ENCODE data around the gene ARID4A.
A peak's percentile ranks its signal among the peaks of the same experiment; 100 is the strongest.
"Not testable (repeated sequence)": the region's sequence is repeated elsewhere in the genome, so short reads cannot be mapped to it uniquely, and the experiment has no call there.

ARID4A gene

DNA sequence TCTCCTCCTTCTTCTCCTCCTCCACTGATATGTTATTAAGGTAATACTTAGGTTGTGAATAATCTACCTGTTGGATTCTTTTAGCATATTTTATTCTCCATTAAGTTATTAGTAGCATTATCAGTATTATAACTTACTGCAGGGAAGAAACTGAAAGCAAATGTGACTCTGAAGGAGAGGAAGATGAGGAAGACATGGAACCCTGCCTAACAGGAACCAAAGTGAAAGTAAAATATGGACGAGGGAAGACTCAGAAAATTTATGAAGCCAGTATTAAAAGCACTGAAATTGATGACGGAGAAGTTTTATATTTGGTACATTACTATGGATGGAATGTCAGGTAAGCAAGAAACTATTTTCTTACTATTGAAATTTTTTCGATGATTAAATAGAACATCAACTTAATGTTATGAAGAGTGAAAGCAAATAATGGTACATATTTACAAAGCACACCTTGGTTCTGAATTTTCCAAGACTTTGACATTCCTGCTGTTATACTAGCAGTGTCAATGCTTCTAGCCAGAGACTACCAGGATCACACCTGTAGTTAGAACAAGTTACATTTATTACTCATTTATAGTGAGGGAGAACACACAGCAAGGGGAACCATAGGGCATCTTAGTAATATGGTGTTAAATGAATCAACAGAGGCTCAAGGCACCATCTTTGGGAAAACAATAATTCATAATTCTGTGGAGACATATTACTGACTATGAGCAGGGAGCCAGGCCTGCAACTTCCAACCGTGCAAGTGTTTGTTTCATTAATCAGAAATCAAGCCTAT is 55.4 kb downstream of the ARID4A start:
- DNase-seq (ENCODE audit: low read depth in 2 of 2): no peak

DNA sequence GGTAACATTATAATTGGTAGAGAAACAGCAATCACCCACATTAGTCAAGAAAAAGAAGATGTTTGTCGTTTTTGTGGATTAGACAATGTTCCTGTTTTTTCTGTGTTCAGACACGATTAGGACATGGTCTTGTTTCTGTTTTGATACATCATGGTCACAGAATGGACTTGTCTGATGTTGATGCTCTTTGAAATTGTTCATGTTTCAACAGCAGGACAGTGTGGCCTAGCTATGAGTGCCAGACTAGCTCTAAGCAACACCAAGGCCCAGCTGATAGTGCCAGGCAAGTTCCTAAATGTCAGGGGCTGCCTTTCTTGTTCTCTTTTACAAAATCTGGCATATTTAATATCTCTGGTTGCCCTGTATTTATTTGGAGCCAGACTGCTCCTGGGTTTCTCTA is 56.5 kb downstream of the ARID4A start:
- DNase-seq (ENCODE audit: low read depth in 2 of 2): no peak

DNA sequence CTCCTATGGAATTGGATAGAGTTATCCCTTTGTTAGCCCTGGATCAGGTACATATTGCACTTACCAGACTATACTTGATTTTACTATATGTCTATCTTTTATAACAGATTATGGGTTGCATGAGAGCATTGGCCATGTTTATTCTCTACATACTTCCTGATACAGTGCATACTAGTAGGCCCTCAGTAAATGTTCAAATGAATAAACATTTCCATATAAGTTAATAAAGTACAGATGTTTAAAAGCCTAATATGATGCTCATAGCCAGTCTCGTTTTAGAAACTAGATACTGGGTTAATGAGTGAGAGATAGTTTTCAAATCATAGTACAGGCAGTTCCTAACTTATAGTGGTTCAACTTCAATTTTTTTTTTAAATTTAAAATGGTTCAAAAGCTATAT is 57.9 kb downstream of the ARID4A start:
- no peak for DNase-seq (ENCODE audit: low read depth in 2 of 2)

DNA sequence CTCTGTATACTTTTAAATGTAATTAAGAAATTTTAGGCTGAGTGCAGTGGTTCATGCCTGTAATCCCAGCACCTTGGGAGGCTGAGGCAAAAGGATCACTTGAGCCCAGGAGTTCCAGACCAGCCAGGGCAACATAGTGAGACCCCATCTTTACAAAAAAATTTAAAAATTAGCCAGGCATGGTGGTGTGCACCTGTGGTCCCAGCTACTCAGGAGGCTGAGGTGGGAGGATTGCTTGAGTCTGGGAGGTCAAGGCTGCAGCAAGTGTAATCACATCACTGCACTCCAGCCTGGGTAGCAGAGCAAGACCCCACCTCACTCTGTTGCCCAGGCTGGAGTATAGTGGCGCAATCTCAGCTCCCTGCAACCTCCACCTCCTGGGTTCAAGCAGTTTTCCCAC is 63.9 kb downstream of the ARID4A start:
- DNase-seq (ENCODE audit: low read depth in 2 of 2): not testable (repeated sequence)

DNA sequence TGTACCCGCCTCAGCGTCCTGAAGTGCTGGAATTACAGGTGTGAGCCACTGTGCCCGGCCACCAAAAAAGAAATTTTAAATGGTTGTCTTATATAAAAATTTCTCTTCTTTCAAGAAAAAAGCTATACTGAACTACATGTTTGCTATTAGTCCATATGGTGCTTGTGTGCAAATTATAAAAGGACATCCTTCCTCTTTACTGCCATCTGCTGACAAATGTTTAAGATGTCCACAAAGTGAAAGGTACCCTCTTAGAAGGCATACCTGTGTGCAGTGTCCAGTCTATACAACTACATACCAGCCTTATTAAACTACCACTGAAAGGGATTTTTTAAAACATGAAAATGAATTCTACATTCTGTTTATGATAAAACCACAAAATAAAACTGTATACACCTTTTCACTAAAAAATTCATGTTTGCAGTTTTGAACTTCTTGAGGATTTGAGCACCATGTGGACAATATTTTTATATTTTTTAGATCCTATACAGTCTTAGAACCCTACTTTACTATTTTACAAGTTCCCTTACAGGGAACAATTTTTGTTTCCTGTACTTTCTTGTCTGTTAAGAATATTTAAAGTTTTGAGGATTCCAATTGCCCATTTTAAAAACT is 64.5 kb downstream of the ARID4A start:
- DNase-seq (ENCODE audit: low read depth in 2 of 2): no peak

DNA sequence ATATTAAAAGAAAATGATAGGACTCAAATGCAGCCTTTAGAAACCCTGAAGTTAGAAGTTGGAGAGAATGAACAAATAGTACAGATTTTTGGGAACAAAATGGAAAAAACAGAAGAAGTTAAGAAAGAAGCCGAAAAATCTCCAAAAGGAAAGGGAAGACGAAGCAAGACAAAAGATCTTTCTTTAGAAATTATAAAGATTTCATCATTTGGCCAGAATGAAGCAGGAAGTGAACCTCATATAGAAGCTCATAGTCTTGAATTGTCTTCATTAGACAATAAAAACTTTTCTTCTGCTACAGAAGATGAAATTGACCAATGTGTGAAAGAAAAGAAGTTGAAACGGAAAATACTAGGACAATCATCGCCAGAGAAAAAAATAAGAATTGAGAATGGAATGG is 66.0 kb downstream of the ARID4A start:
- no peak for DNase-seq (ENCODE audit: low read depth in 2 of 2)

DNA sequence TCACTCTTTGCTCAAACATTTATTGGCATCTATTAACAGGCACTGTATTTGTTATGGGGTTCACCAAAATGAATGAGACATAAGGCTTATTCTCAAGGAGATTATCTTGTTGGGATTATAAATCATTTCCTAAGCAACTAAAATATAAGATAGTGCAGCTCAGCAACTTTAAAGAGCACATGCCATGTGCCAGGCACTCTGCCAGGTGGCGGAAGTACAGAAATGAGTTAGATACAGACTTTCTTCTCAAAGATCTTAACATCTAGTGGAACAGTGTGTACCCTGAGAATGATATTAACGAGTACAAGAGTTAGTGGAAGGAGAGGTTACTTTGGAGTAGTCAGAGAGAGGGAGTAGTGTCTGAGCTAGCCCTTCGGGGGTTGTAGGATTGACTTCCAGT is 68.9 kb downstream of the ARID4A start:
- DNase-seq (ENCODE audit: low read depth in 2 of 2): no peak

DNA sequence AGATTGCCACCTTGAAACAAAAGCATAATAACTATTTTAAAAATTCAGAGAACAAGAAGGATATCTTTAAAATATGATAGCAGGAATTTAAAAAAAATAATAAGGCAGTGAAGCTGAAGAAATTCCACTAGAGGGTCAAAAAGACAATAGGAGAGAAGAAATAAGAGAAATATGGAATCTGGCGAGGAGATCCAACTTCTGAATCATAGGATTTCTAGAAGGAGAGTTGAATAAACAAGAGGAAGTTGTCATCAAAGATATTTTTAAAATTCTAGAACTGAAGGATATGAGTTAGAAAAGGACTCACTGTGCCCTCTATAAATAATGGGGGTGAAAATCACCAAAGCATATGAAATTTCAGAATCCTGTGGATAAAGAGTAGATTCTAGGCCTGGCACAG is 70.6 kb downstream of the ARID4A start:
- no peak for DNase-seq (ENCODE audit: low read depth in 2 of 2)

DNA sequence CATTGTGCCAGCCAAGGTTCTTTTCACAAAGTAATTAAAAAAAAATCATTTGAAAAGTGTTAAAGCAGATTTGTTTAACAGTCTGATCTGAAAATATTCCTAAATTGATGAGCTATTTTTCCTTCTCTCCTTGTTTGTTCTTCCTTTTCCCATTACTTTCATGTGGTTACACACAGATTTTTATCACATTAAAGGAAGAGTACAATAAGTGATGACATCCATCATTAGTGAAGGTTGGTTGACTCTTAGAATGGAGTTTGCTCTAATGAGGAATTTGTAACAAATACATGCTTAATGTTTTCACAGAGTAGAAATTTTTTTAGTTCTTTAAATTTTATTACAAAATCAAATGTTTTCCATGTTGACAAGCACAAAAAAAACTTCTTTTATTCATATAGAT is 78.4 kb downstream of the ARID4A start:
- no peak for DNase-seq (ENCODE audit: low read depth in 2 of 2)

DNA sequence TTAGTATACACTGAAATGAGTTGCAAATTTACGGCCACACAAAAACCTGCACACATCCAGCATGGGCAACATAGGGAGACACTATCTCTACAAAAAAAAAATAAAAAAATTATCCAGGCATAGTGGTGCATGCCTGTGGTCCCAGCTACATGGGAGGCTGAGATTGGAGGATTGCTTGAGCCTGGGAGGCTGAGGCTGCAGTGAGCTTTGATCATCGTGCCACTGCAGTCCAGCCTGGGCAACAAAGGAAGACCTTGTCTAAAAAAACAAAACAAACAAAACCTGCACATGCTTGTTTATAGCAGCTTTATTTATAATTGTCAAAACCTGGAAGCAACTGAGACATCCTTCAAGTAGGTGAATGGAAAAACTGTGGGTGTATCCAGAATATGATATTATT is 92.5 kb downstream of the ARID4A start:
- DNase-seq (ENCODE audit: low read depth in 2 of 2): no peak

DNA sequence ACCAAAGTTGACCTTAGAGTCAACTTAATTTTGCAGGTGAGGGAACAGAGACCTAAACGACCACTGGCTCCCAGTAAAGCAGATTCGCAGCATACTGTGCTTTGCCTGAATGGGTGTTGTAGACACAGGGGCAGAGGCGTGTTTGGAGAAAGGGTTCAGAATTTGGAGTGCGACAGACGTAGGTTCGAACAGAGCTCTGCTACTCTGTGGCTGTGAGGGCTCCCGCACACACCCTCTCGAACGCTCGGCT is 97.1 kb downstream of the ARID4A start:
- no peak for DNase-seq (ENCODE audit: low read depth in 2 of 2)

DNA sequence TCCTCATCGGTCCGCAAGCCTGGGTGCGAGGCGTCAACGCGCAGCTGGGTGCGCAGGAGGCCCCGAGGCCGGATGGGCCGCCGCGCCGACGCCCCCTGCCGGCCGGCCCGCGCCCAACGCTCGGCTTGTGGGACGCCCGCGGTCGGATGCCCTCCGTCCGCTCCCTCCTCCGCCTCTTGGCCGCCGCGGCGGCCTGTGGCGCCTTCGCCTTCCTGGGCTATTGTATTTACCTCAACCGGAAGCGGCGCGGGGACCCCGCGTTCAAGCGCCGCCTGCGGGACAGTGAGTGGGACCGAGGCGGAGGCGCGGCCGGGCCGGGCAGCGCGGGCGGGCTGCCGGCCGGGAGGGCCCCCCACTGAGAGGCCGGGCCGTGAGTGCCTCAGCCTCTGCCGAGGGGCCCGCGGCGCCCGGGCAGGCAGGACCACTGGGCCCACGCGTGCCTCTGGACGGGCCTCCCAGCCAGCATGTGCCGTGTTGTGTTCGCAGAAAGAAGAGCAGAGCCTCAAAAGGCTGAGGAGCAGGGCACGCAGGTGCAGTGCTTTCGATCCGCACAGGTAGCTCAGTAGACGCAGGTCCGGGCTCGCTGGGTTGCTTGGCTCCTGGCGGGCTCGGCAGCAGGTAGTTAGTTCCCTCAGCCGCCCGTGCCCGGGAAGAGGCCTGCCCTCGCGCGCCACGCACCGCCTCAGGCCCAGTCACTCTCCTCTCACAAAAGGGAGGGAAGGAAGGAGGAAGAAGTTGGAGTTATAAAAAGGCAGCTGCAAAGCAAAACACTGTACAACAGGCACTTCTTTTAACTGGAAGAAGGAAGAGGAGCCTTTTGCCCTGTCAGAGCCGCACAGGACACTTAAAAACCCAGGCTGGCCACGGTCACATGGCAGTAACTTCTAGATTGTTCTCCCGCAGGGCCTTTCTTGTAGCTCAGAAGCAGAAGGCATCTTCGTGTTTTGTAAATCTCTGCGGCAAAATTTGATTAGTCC is 97.7 kb downstream of the ARID4A start, which contains the start of gene TOMM20L:
Gene TOMM20L (plus strand): TSS at position 119 of the 977 bp plus-strand sequence. CDS start 28 bp downstream, at position 147.
- DNase-seq (ENCODE audit: low read depth in 2 of 2): peak; percentile 13 to 37

DNA sequence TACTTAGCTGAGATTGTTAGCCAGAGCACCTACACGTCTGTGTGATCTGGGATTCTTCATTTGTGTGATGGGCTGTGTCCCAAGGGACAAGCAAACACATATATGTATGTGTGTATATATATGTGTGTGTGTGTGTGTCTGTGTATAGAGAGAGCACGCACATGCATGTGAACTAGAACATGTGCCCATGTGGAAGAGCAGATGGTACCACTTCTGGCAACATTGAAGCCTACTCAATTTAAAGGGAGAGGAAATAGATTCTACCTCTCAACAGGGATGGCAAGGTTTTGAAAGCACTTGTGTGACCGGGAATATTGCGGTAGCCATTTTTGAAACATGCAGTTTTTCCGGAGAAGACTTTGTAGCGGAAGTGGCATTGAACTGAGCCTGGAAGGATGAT is 98.8 kb downstream of the ARID4A start:
- DNase-seq (ENCODE audit: low read depth in 2 of 2): no peak

DNA sequence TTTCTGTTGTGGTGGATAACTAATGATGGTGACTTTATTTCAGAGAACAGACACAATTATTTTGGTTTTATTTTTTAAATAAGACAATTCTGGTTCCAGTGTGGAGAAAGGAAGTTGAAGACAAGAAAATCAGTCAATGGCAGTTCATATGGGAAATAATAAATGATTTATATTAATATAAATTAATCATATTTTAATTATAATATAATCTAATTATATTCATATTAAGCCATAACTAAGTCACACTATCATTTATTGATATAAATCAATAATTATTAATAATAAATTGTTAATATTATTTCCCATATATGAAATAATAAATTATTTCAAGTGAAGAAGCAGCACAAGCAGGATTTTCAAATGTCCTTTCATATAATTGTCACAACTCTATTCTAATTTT is 100.1 kb downstream of the ARID4A start:
- DNase-seq (ENCODE audit: low read depth in 2 of 2): no peak

DNA sequence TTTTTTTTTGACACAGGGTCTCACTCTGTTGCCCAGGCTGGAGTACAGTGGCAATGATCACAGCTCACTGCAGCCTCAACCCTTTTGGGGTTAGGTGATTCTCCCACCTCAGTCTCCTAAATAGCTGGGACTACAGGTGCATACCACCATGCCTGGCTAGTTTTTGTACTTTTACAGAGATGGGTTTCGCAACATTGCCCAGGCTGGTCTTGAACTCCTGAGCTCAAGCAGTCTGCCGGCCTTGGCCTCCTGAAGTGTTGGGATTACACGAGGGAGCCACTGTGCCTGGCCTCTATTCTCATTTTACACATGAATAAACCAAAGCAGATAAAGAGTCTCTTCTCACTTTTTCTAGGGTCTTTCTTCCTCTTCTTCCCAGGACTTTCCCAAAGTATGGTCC is 100.5 kb downstream of the ARID4A start:
- no peak for DNase-seq (ENCODE audit: low read depth in 2 of 2)

DNA sequence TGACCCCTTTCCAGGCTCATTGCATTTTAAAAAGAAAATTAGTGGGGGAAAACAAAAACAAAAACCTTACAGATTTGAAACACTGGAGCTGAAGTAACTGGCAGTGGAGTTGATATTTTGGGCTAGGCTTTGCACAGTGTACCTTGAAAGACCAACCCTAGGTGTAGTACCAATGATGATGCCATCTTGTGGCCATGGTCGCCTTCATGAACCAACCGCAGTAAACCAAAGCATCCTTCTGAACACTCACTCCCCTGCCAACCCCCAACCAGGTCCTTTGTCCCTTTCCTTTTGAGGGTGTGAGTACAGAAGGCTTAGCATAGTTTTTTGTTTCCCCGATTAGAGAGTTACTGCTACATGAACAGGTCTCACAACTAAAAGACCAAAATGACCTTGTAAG is 103.2 kb downstream of the ARID4A start:
- DNase-seq (ENCODE audit: low read depth in 2 of 2): no peak

DNA sequence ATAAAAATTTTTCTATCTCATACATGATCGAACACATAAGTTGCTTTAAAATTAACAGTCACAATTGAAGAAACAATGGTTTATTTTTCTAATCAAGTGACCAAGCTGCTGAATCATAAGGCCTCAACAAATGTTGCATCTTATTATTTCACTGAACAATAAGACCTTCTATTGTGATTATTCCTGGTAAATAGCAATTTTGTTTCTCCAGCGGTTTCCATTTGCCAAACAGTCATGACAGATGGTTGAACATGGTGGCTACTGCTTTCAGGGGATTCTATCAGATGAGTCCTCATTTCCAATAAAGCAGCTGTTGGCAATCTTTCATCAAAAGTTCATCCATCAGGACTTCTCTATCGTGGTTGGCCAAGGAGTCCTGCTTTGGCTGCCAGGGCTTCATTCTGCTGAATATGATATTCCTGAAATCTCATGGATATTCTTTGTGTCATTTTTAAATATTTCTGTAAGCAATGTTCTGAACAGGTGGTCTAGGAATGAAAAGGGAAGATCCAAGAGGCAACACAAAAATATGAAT is 110.4 kb downstream of the ARID4A start:
- no peak for DNase-seq (ENCODE audit: low read depth in 2 of 2)

DNA sequence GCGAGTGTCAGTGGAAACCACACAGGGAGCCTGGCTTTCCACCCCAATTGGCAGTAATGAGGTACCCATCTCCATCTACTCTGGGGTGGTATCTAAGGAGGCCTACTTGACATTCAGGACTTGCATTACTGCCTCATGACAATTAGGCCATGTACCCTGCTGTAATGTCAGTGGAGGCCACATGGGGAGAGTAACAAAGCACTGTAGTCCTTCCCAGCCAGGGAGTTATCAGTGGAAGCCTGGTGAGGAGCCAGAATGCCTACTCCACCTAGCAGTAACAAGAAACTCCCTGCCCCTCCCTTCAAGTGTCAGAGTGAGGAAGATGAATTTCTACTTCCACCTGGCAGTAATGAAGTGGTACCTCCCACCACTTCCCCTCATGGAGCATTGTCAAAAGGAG is 116.5 kb downstream of the ARID4A start:
- no peak for DNase-seq (ENCODE audit: low read depth in 2 of 2)

DNA sequence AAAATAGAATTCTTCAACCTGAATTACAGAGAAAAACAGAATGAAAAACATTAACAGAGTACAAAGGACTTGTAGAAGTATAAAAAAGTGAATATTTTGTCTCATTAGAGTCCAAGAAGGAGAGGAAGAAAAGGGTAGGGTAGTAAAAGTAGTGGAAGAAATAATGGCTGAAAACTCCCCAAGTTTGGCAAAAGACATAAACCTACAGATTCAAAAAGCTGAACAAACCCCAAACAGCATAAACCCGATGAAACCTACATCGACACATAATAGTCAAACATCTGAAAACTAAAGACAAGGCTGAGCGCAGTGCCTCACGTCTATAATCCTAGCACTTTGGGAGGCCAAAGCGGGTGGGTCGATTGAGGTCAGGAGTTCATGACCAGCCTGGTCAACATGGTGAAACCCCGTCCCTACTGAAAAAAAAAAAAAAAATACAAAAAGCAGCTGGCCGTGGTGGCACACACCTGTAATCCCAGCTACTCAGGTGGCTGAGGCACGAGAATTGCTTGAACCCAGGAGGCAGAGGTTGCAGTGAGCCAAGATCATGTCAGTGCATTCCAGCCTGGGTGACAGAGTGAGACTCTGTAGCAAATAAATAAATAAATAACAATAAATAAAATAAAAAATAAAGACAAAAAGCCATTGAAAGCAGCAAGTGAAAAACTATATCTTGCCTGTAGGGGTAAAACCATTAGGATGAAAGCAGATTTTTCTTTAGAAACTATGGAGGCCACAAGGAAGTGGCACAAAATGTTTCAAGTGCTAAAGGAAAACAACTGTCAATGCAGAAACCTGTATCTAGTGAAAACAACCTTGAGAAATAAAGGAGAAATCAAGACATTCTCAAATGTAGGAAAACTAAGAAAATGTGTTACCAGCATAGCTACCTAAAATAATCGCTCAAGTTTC is 117.5 kb downstream of the ARID4A start:
- DNase-seq (ENCODE audit: low read depth in 2 of 2): no peak

DNA sequence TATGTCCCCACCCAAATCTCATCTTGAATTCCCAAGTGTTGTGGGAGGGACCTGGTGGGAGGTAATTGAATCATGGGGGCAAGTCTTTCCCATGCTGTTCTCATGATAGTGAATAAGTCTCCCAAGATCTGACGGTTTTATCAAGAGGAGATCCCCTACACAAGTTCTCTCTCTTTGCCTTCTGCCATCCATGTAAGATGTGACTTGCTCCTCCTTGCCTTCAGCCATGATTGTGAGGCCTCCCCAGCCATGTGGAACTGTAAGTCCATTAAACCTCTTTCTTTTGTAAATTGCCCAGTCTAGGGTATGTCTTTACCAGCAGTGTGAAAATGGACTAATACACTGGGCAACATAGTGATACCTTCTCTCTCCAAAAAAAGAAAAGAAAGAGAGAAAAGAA is 118.6 kb downstream of the ARID4A start:
- DNase-seq (ENCODE audit: low read depth in 2 of 2): not testable (repeated sequence)

Measured in activated CD8-positive, alpha-beta memory T cell treated with anti-CD3 and anti-CD28 coated beads for 4 hours (primary cell).